HG02642 (cell line): Measurements from ENCODE around the gene TWF2.

ENCODE experiments used
- ATAC-seq: cut with Tn5 transposase; IDR thresholded peaks from one replicate; pipeline ENCODE4 v1.9.1; 2021; ENCODE audit warnings: mild to moderate bottlenecking; ENCODE audit not compliant: unreplicated experiment, poor library complexity

TWF2 gene

GRCh38 chr3:52210037-52210436 is 28.9 kb downstream of the TWF2 start:
- ATAC-seq = no peak

- ATAC-seq = no peak
Measured at GRCh38 chr3:52208556-52208955, 30.4 kb downstream of the TWF2 start.

GRCh38 chr3:52205727-52206372 is 33.1 kb downstream of the TWF2 start:
- no peak for ATAC-seq

- no peak for ATAC-seq
Measured at GRCh38 chr3:52204337-52205073, 34.5 kb downstream of the TWF2 start.

GRCh38 chr3:52203701-52204100 is 35.3 kb downstream of the TWF2 start:
- no peak for ATAC-seq

- no peak for ATAC-seq
Measured at GRCh38 chr3:52202384-52203077, 36.4 kb downstream of the TWF2 start.

- no peak for ATAC-seq
Measured at GRCh38 chr3:52200981-52201679, 37.8 kb downstream of the TWF2 start.

GRCh38 chr3:52198643-52199608 is 40.0 kb downstream of the TWF2 start:
- no peak for ATAC-seq

GRCh38 chr3:52197842-52198625 is 40.9 kb downstream of the TWF2 start, which contains the start of gene ALAS1:
ALAS1 (plus strand) TSS chr3:52198160; CDS start chr3:52199242, 1,082 bp downstream.
- peak; percentile 78 for ATAC-seq

- ATAC-seq = no peak
Measured at GRCh38 chr3:52197499-52197841, 41.5 kb downstream of the TWF2 start.

GRCh38 chr3:52196977-52197376 is 42.0 kb downstream of the TWF2 start:
- ATAC-seq = no peak

- ATAC-seq = no peak
Measured at GRCh38 chr3:52195823-52196331, 43.1 kb downstream of the TWF2 start.

GRCh38 chr3:52195291-52195597 is 43.7 kb downstream of the TWF2 start:
- ATAC-seq = no peak

- ATAC-seq = no peak
Measured at GRCh38 chr3:52194485-52195290, 44.3 kb downstream of the TWF2 start.

GRCh38 chr3:52193065-52193464 is 45.9 kb downstream of the TWF2 start:
- ATAC-seq = no peak

- no peak for ATAC-seq
Measured at GRCh38 chr3:52191663-52192062, 47.3 kb downstream of the TWF2 start.

- no peak for ATAC-seq
Measured at GRCh38 chr3:52190294-52191074, 48.5 kb downstream of the TWF2 start.
